ENCODE results near the gene SEC16A. TPM values are rescaled to one million over a fixed set of nuclear protein-coding genes. Genes with fewer than 3 reads are reported as not detected.

Gene SEC16A
- total RNA-seq, 2 experiments from 2014 or later, result 23.7 to 60.1 TPM

DNA sequence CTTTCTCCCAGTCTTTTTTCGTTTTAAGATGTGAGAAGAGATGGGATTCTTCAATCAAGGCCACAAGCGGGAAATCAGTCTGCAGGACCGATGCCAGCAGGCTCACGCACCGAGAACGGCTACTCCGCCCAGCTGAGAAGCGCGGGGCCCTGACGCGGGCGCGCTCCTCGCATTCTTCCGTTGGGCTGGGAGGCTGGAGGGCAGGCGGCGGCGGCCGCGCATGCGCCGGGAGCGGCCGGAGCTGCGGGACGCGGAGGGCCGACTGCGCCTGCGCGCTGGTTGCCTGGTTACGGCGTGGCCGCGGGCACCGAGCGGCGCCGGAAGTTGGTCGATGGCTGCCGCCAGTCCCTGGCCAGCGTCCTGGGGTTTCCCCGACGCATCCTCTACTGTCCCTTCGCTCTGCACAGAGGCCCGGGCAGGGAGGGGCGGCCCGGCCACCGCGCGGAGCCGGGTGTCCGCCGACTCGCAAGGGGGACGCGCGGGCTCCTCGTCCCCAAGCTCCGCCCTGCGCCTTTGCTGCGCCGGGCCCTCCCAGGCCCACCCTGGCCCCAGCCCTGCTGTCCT lies 831 bp upstream of the SEC16A start:
- DNase-seq (ENCODE audit: low spot score), result peak; percentile 93
- ChIA-PET POLR2A (no interaction called here), CTCF (ENCODE audit: unreplicated experiment) (interaction anchor here (0.6 kb wide), 1 partner anchor 205 kb away, joined by 3 read pairs; no protein-coding TSS in a partner anchor)
- Histone ChIP-seq H4K20me1 (ENCODE audit: insufficient read depth, low read length) (peaks cover 9% of the 10 kb centered on the region; the same call in 1 of the 2 replicates), H2AFZ (ENCODE audit: low read length) (no peak overlapping the region; the same call in 1 of the 2 replicates), H3K4me3 (ENCODE audit: low read depth, low read length, poor library complexity, severe bottlenecking) (peak overlapping the region; percentile 68), H3K79me2 (ENCODE audit: insufficient read depth, low read depth, low read length) (peaks cover 41% of the 10 kb centered on the region), H3K9me2 (ENCODE audit: insufficient read depth, low read length) (no peaks in the 10 kb centered on the region), H3K36me3 (ENCODE audit: insufficient read depth, low read length) (peaks cover 8% of the 10 kb centered on the region; the same call in 1 of the 2 replicates), H3K9me3 (ENCODE audit: low read length) (no peaks in the 10 kb centered on the region), H3K4me1 (ENCODE audit: insufficient read depth, low read length, poor library complexity, severe bottlenecking) (peaks cover 16% of the 10 kb centered on the region), H3K4me2 (ENCODE audit: low read length) (peak overlapping the region; percentile 75), H3K27ac (ENCODE audit: low read depth, low read length, poor library complexity, severe bottlenecking) (peak overlapping the region; percentile 91)
- intact Hi-C loops (cut with micrococcal nuclease; ENCODE audit: unreplicated experiment), result loop anchor here (1.0 to 2.0 kb wide), 3 partner anchors 45 to 73 kb away; partner anchors contain the start of genes ENTR1, INPP5E and PMPCA
- BruUV-seq (replicated peaks), result no TSS peak
- TF ChIP-seq, protein P1, sequence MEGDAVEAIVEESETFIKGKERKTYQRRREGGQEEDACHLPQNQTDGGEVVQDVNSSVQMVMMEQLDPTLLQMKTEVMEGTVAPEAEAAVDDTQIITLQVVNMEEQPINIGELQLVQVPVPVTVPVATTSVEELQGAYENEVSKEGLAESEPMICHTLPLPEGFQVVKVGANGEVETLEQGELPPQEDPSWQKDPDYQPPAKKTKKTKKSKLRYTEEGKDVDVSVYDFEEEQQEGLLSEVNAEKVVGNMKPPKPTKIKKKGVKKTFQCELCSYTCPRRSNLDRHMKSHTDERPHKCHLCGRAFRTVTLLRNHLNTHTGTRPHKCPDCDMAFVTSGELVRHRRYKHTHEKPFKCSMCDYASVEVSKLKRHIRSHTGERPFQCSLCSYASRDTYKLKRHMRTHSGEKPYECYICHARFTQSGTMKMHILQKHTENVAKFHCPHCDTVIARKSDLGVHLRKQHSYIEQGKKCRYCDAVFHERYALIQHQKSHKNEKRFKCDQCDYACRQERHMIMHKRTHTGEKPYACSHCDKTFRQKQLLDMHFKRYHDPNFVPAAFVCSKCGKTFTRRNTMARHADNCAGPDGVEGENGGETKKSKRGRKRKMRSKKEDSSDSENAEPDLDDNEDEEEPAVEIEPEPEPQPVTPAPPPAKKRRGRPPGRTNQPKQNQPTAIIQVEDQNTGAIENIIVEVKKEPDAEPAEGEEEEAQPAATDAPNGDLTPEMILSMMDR (conservative IDR thresholded peaks at IDR 0.05; ENCODE audit: low read length), result no peak
- no peak for TF ChIP-seq EZH2phosphoT487 (IDR thresholded peaks at IDR 0.05; ENCODE audit: borderline replicate concordance, low read depth, low read length)

DNA sequence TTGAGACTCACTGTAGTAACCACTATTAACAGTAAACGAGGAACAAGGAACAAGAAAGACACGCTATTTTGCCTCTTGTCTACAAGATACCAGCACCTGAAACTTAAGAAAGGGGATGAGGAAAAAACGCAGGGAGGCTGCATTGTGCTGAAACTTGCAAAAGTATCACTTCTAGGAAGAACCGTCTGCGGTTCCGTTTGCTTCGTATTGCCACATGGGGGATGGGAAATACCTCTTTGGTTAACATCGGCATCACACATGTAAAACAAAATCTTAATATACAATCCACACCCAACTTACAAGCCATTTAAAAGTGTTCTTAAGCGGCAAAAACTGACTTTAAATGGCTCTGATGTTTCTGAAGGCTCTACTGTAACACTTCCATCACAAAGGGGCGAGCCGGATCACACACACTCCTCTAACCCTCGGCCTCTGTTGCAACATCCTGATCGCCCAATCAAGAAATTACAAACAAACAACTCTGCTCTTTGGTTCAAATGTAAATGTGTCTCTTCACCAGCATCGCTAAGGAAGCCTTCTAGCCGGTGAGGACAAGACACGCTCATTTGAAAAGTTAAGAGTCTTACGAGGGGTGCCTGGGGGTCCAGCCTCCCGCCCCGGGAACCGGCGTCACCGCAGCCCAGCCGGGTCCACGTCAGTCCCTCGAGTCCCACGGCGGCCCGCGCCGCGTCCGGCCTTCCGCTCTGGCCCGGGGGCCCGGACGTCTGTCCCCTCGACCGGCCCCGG lies 621 bp downstream of the SEC16A start:
- intact Hi-C loops (cut with micrococcal nuclease; ENCODE audit: unreplicated experiment), result loop anchor here (2.0 kb wide), 2 partner anchors 43 to 71 kb away; partner anchors contain the start of genes ENTR1, INPP5E and PMPCA
- ChIA-PET CTCF (ENCODE audit: unreplicated experiment) (no interaction called here), POLR2A (no interaction called here)
- peak overlapping the region; percentile 18; the same call in 1 of the 2 replicates for H2AFZ ChIP-seq (ENCODE audit: low read length)
- no peaks in the 10 kb centered on the region for H3K9me3 ChIP-seq (ENCODE audit: low read length)
- peak overlapping the region; percentile 92 for H3K4me2 ChIP-seq (ENCODE audit: low read length)
- H3K27ac ChIP-seq (ENCODE audit: low read depth, low read length, poor library complexity, severe bottlenecking), result peak overlapping the region; percentile 71
- DNase-seq (ENCODE audit: low spot score), result peak; percentile 40
- peak overlapping the region; percentile 97 for H3K4me3 ChIP-seq (ENCODE audit: low read depth, low read length, poor library complexity, severe bottlenecking)
- TF ChIP-seq EZH2phosphoT487 (IDR thresholded peaks at IDR 0.05; ENCODE audit: borderline replicate concordance, low read depth, low read length), result no peak
- TF ChIP-seq, protein P1 (conservative IDR thresholded peaks at IDR 0.05; ENCODE audit: low read length), result no peak; the same call in 1 of the 2 replicates
- H3K4me1 ChIP-seq (ENCODE audit: insufficient read depth, low read length, poor library complexity, severe bottlenecking), result peaks cover 16% of the 10 kb centered on the region
- H3K36me3 ChIP-seq (ENCODE audit: insufficient read depth, low read length), result peaks cover 21% of the 10 kb centered on the region
- peaks cover 10% of the 10 kb centered on the region; the same call in 1 of the 2 replicates for H4K20me1 ChIP-seq (ENCODE audit: insufficient read depth, low read length)
- BruUV-seq (replicated peaks), result TSS peak; percentile 81
- H3K9me2 ChIP-seq (ENCODE audit: insufficient read depth, low read length), result no peaks in the 10 kb centered on the region
- H3K79me2 ChIP-seq (ENCODE audit: insufficient read depth, low read depth, low read length), result peaks cover 46% of the 10 kb centered on the region

Data from OCI-LY7 (cell line).